ENCODE measurements around the gene SPG7. TPM values are rescaled to one million over a fixed set of nuclear protein-coding genes. Genes with fewer than 3 reads are reported as not detected.

The SPG7 gene
- total RNA-seq, 1 experiment from 2014 or later: 119 TPM

- no CpG with 5 or more reads among the region's 2 CpGs for WGBS (ENCODE audit: extremely low coverage, insufficient read length, low lambda C conversion rate)
- no peaks in the 10 kb centered on the region for H3K9me3 Mint-ChIP-seq
- H3K4me1 Mint-ChIP-seq: peaks cover 40 to 47% of the 10 kb centered on the region in 2 experiments
- Histone ChIP-seq H3K27ac (ENCODE audit: insufficient read length, low read depth, low read length) (no peak overlapping the region), H3K14ac (ENCODE audit: insufficient read depth, low read length) (no peak overlapping the region), H3K27me3 (ENCODE audit: insufficient read depth, low read length) (no peaks in the 10 kb centered on the region), H2AK5ac (ENCODE audit: insufficient read length, low read length) (no peak overlapping the region), H3K4me2 (ENCODE audit: insufficient read depth, insufficient read length, low read length) (no peak overlapping the region), H3K4me1 (ENCODE audit: insufficient read depth, low read length) (peaks cover 2% of the 10 kb centered on the region; the same call in 1 of the 2 replicates), H3K23me2 (ENCODE audit: insufficient read length, low read depth, low read length, poor library complexity, severe bottlenecking) (no peaks in the 10 kb centered on the region), H3K23ac (ENCODE audit: insufficient read length, low read depth, low read length) (no peak overlapping the region), H2BK12ac (ENCODE audit: insufficient read length, low read depth, low read length) (no peak overlapping the region), H3K79me2 (ENCODE audit: insufficient read depth, low read length) (peaks cover 87% of the 10 kb centered on the region), H3K9me3 (ENCODE audit: control insufficient read depth, low read depth, low read length) (no peaks in the 10 kb centered on the region), H3K56ac (ENCODE audit: insufficient read length, low read depth, low read length) (no peak overlapping the region), H3K9ac (ENCODE audit: extremely low read depth, insufficient read length, low read length) (no peak overlapping the region), H3T11ph (ENCODE audit: low read length) (no peak overlapping the region), H2BK20ac (ENCODE audit: low read depth, low read length, poor library complexity, severe bottlenecking) (no peak overlapping the region), H3K4ac (ENCODE audit: low read depth, low read length) (no peak overlapping the region), H2BK120ac (ENCODE audit: low read depth, low read length, poor library complexity, severe bottlenecking) (no peak overlapping the region), H2BK5ac (ENCODE audit: insufficient read length, low read length) (no peak overlapping the region), H4K5ac (ENCODE audit: insufficient read length, low read depth, low read length) (no peak overlapping the region), H4K20me1 (ENCODE audit: control insufficient read depth, insufficient read depth, insufficient read length) (no peaks in the 10 kb centered on the region), H2BK15ac (ENCODE audit: low read depth, low read length) (no peak overlapping the region), H4K91ac (ENCODE audit: insufficient read length, low read depth, low read length) (no peak overlapping the region), H2AFZ (ENCODE audit: low read length) (no peak overlapping the region), H3K18ac (ENCODE audit: insufficient read length, low read depth, low read length) (no peak overlapping the region), H4K8ac (replicated peaks; ENCODE audit: insufficient read length, low read depth, low read length) (no peak overlapping the region), H3K79me1 (ENCODE audit: insufficient read depth, low read depth, low read length, poor library complexity, severe bottlenecking) (peaks cover 6% of the 10 kb centered on the region)
- no peak overlapping the region for H3K4me3 Mint-ChIP-seq
- H3K27me3 Mint-ChIP-seq (ENCODE audit: low read depth): no peaks in the 10 kb centered on the region; the same call in 1 of the 2 replicates
- TF ChIP-seq, protein P1, sequence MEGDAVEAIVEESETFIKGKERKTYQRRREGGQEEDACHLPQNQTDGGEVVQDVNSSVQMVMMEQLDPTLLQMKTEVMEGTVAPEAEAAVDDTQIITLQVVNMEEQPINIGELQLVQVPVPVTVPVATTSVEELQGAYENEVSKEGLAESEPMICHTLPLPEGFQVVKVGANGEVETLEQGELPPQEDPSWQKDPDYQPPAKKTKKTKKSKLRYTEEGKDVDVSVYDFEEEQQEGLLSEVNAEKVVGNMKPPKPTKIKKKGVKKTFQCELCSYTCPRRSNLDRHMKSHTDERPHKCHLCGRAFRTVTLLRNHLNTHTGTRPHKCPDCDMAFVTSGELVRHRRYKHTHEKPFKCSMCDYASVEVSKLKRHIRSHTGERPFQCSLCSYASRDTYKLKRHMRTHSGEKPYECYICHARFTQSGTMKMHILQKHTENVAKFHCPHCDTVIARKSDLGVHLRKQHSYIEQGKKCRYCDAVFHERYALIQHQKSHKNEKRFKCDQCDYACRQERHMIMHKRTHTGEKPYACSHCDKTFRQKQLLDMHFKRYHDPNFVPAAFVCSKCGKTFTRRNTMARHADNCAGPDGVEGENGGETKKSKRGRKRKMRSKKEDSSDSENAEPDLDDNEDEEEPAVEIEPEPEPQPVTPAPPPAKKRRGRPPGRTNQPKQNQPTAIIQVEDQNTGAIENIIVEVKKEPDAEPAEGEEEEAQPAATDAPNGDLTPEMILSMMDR (conservative IDR thresholded peaks at IDR 0.05): no peak
- H3K36me3 Mint-ChIP-seq (ENCODE audit: insufficient read depth in 1 of 3, low read depth in 3 of 3): peaks cover 4 to 12% (median 10%) of the 10 kb centered on the region in 3 experiments; a peak in 6 of 7 replicates
- 0 out of 7 replicates have a peak overlapping the region, but pooled peaks of 1 of the 3 experiments have one; percentile 15 for H3K27ac Mint-ChIP-seq
- DNase-seq: no peak
These were observed 35.5 kb upstream of the SPG7 start for GRCh38 chr16:89472711-89473075.
